Esophagus (tissue), 2 donors: ENCODE results near the gene HDAC4. TPM values are rescaled to one million over a fixed set of nuclear protein-coding genes. Genes with fewer than 3 reads are reported as not detected.

ENCODE experiments used
- H3K27ac ChIP-seq, 2 donors: one replicate each; pipeline ENCODE4 v1.5.1; 2013; ENCODE audit warnings: low read depth in 2 of 2, mild to moderate bottlenecking in 2 of 2, inconsistent platforms in 1 of 2, low read length in 1 of 2, moderate library complexity in 1 of 2
- H3K27me3 ChIP-seq, 2 donors: one replicate each; pipeline ENCODE4 v1.6.1; 2013; ENCODE audit warnings: low read length in 2 of 2, control low read depth in 1 of 2, mild to moderate bottlenecking in 1 of 2; ENCODE audit not compliant: insufficient read depth in 2 of 2, control insufficient read depth in 1 of 2
- H3K36me3 ChIP-seq, 2 donors: one replicate each; pipeline ENCODE4 v1.6.1; 2013; ENCODE audit warnings: low read length in 1 of 2; ENCODE audit not compliant: control insufficient read depth in 2 of 2, insufficient read depth in 2 of 2
- H3K4me1 ChIP-seq, 2 donors: one replicate each; pipeline ENCODE4 v1.6.1; 2013; ENCODE audit warnings: low read length in 1 of 2; ENCODE audit not compliant: control insufficient read depth in 2 of 2, insufficient read depth in 2 of 2
- H3K4me3 ChIP-seq, 2 donors: one replicate each; pipeline ENCODE4 v1.5.1; 2013; ENCODE audit warnings: low read length in 2 of 2, mild to moderate bottlenecking in 2 of 2, low read depth in 1 of 2, moderate library complexity in 1 of 2
- H3K9me3 ChIP-seq, 2 donors: one replicate each; pipeline ENCODE4 v1.6.1; 2013; ENCODE audit warnings: mild to moderate bottlenecking in 2 of 2, low read depth in 1 of 2, low read length in 1 of 2, moderate library complexity in 1 of 2; ENCODE audit not compliant: control insufficient read depth in 2 of 2, insufficient read depth in 1 of 2
- WGBS, 2 donors: extraction: QIAGEN DNeasy Blood & Tissue Kit; methylation state at CpG; one replicate each; pipeline ENCODE4 v1.1.7; 2013; 5-methylcytosine and 5-hydroxymethylcytosine counted together
- polyA plus RNA-seq, 2 donors: library from polyadenylated mRNA; stranded (reverse); fragments of 200-250 nt; gene quantifications; one replicate each; pipeline ENCODE4 v1.2.3, GENCODE V29; 2013
- donor health status: healthy with polysubstance abuse.
- donor health status: Bipolar disorder and iron deficiency.

HDAC4 gene
- polyA plus RNA-seq, 2 donors, result 5.9 to 10.2 TPM

DNA sequence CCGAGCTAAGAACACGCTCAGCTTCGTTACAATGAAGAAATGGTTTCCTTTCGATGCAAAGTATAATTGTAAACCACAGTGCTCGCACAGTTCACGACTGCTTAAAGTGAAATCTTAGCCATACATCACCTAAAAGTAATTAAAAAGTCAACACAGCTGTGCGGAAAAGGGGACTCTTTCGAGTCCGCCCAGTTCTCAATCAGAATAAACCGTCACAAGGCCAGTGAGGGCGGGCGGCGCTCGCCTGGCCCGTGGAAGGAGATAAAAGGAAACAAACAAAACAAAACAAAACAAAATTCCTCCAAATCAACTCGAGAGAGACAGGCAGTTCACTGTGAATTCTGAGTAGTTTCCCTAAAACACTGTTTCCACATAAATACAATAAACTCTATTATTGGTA is 352.1 kb downstream of the HDAC4 start:
- peaks cover 5 to 11% of the 10 kb centered on the region in 2 donors for H3K36me3 ChIP-seq
- H3K9me3 ChIP-seq, result no peaks in the 10 kb centered on the region
- H3K4me3 ChIP-seq, result no peak overlapping the region
- no peak overlapping the region for H3K27ac ChIP-seq
- WGBS, 2 donors, result 78 to 79% methylated on average over 16 of the region's 16 CpGs
- H3K27me3 ChIP-seq, result no peaks in the 10 kb centered on the region
- peaks cover 2 to 3% of the 10 kb centered on the region in 2 donors for H3K4me1 ChIP-seq

- Histone ChIP-seq H3K36me3 (peaks cover 0 to 5% of the 10 kb centered on the region in 2 donors), H3K9me3 (no peaks in the 10 kb centered on the region), H3K4me3 (no peak overlapping the region), H3K4me1 (peaks cover 2 to 3% of the 10 kb centered on the region in 2 donors), H3K27me3 (no peaks in the 10 kb centered on the region), H3K27ac (no peak overlapping the region)
- WGBS, 2 donors, result 95 to 96% methylated on average over 11 of the region's 11 CpGs
Measured at GRCh38 chr2:239047861-239048260, 353.0 kb downstream of the HDAC4 start.

DNA sequence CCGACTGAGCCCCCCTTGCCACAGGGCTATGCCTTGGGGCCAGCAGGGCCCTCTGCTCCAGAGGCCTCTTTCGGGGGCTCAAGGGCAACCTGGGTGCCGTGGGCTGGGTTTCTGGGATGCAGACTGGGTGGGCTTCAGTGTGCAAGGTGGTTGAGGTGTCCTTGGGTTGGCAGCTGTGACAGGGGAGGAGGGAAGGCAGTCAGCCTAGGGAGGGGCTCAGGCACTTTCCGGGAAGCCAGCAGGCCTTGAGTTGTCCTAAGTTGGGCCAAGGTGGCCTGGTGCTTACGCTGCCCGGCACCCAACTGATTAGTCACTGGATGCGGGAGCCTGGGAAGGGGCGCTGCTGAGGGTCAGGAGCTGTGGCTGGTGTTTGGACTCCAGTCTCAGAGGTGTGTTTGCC is 353.4 kb downstream of the HDAC4 start:
- peaks cover 0 to 2% of the 10 kb centered on the region in 2 donors for H3K36me3 ChIP-seq
- no peaks in the 10 kb centered on the region for H3K9me3 ChIP-seq
- H3K27ac ChIP-seq, result no peak overlapping the region
- H3K27me3 ChIP-seq, result no peaks in the 10 kb centered on the region
- no peak overlapping the region for H3K4me3 ChIP-seq
- peaks cover 2 to 3% of the 10 kb centered on the region in 2 donors for H3K4me1 ChIP-seq
- WGBS, 2 donors, result 95% methylated on average over 7 to 8 of the region's 8 CpGs

- Histone ChIP-seq H3K4me1 (peaks cover 2 to 3% of the 10 kb centered on the region in 2 donors), H3K27ac (no peak overlapping the region), H3K9me3 (no peaks in the 10 kb centered on the region), H3K4me3 (no peak overlapping the region), H3K27me3 (no peaks in the 10 kb centered on the region), H3K36me3 (no peaks in the 10 kb centered on the region)
- 93 to 98% methylated on average over 9 of the region's 9 CpGs for WGBS, 2 donors
Measured at GRCh38 chr2:239046822-239047221, 354.0 kb downstream of the HDAC4 start.

- H3K36me3 ChIP-seq, result no peaks in the 10 kb centered on the region
- H3K27ac ChIP-seq, result no peak overlapping the region
- no peak overlapping the region for H3K4me3 ChIP-seq
- no peaks in the 10 kb centered on the region for H3K9me3 ChIP-seq
- WGBS, 2 donors, result 85 to 87% methylated on average over 9 of the region's 9 CpGs
- no peaks in the 10 kb centered on the region for H3K27me3 ChIP-seq
- H3K4me1 ChIP-seq, result peaks cover 2 to 3% of the 10 kb centered on the region in 2 donors
Measured at GRCh38 chr2:239044336-239044735, 356.5 kb downstream of the HDAC4 start.

- Histone ChIP-seq H3K4me3 (no peak overlapping the region), H3K27ac (no peak overlapping the region), H3K9me3 (no peaks in the 10 kb centered on the region), H3K27me3 (no peaks in the 10 kb centered on the region), H3K36me3 (no peaks in the 10 kb centered on the region), H3K4me1 (peaks cover 2 to 3% of the 10 kb centered on the region in 2 donors)
- WGBS, 2 donors, result 93% methylated on average over 12 of the region's 12 CpGs
Measured at GRCh38 chr2:239043326-239043725, 357.5 kb downstream of the HDAC4 start.

DNA sequence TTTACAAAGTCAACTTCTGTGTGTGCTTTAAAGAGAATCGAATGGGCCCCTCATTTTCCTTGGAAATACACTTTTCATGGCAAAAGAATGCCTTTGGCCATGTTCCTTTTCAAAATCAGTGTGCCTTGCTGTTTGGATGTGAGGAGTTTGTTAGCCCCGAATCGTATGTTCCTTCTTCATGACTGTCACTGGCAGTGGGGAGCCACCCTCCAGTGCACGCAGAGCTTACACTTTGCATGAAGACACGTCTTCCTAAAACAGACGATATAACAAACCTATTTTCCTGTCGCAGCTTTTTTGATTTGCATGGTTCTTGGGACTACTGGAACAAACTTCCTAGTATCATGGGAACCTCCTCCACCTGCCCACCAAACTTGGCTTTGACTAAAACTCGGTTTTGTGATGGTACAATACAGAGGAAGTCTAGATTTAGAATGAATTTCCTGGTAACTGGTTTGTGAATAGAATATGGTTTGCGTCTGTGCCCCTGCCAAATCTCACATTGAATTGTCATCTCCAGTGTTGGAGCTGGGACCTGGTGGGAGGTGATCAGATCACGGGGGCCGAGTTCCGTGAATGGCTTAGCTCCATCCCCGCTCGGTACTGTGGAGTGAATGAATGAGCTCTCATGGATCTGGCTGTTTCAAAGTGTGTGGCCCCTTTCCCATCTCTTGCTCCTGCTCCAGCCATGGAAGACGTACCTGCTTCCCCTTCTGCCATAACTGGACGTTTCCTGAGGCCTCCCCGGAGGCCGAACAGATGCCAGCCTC is 358.1 kb downstream of the HDAC4 start:
- Histone ChIP-seq H3K4me1 (peaks cover 2 to 3% of the 10 kb centered on the region in 2 donors), H3K27me3 (no peaks in the 10 kb centered on the region), H3K4me3 (no peak overlapping the region), H3K27ac (no peak overlapping the region), H3K9me3 (no peaks in the 10 kb centered on the region), H3K36me3 (no peaks in the 10 kb centered on the region)
- 71 to 77% methylated on average over 18 of the region's 18 CpGs for WGBS, 2 donors

DNA sequence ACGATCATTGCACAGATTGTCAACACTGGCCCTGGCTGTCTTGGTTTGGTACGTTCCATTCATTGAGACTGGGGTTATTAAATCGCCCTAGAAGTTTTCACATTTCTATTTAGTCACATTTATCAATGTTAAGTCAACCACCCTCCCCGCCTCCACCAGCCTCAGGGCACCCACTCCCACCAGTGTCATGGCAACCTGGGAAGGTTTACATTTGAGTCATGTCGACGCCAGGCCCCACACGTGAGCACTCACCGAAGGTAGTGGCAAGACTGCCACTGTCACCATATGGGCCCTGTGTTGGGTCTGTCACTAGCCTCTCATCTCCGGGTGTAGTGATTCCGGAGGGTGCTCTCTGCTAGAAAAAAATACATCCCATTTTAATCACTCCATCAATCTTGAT is 358.8 kb downstream of the HDAC4 start:
- Histone ChIP-seq H3K27ac (no peak overlapping the region), H3K27me3 (no peaks in the 10 kb centered on the region), H3K36me3 (no peaks in the 10 kb centered on the region), H3K4me3 (no peak overlapping the region), H3K4me1 (peaks cover 0 to 3% of the 10 kb centered on the region in 2 donors), H3K9me3 (no peaks in the 10 kb centered on the region)
- 48 to 60% methylated on average over 10 of the region's 10 CpGs for WGBS, 2 donors

DNA sequence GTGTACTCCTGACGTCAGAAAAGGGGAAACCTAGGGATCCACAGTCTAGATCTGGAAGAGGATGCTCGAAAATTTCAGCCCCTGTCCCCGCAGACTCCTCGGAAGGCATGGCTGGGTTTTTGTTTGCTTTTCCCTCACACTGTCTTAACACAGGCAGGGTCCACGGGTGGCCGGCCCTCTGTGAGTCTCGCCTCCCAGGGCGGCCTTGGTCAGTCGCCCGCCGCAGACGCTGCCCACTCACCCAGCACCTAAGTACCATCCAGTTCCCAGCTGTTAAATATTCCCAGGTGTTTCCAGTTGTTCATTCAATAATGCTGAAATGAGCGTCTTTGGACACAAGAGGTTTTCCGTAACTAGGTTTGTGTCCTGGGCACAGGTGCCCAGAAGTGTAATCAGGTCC is 359.8 kb downstream of the HDAC4 start:
- 85 to 91% methylated on average over 14 of the region's 14 CpGs for WGBS, 2 donors
- H3K4me3 ChIP-seq, result no peak overlapping the region
- H3K27ac ChIP-seq, result no peak overlapping the region
- no peaks in the 10 kb centered on the region for H3K36me3 ChIP-seq
- no peaks in the 10 kb centered on the region for H3K9me3 ChIP-seq
- H3K27me3 ChIP-seq, result no peaks in the 10 kb centered on the region
- peaks cover 0 to 3% of the 10 kb centered on the region in 2 donors for H3K4me1 ChIP-seq

GRCh38 chr2:239040152-239040761 is 360.6 kb downstream of the HDAC4 start:
- Histone ChIP-seq H3K36me3 (no peaks in the 10 kb centered on the region), H3K9me3 (no peaks in the 10 kb centered on the region), H3K4me3 (no peak overlapping the region), H3K27me3 (no peaks in the 10 kb centered on the region), H3K27ac (no peak overlapping the region), H3K4me1 (peaks cover 0 to 3% of the 10 kb centered on the region in 2 donors)
- WGBS, 2 donors, result 71 to 85% methylated on average over 15 of the region's 15 CpGs
